GM19238 (cell line): ENCODE measurements around the gene DNAJC1.
A peak's percentile ranks its signal among the peaks of the same experiment; 100 is the strongest.

Experiments
- DNase-seq: peaks from one replicate; pipeline ENCODE4 v3.0.0; 2011; ENCODE audit warnings: low spot score; ENCODE audit not compliant: insufficient read length

DNAJC1 gene

GRCh38 chr10:21961847-21962246, 41.7 kb downstream of the DNAJC1 start:
- DNase-seq: no peak

DNA sequence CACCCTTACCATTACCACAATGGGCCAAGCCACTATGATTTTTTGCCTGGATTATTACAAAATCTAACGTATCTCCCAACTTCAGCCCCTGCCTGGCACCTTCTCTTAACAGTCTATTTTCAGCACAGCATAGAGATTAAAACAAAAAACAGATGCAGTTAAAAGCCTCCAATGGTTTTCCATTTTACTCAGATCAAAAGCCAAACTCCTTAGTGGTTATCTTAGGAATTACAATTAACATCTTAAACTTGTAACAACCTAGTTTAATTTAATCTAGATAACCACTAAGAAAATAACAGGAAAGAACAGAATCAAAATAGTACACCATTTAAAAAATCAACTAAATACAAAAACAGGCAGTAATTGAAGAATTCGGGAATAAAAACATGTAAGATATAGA, 43.5 kb downstream of the DNAJC1 start:
- DNase-seq: no peak

- no peak for DNase-seq
Observed at GRCh38 chr10:21954690-21955089, 48.8 kb downstream of the DNAJC1 start.

GRCh38 chr10:21954132-21954531, 49.4 kb downstream of the DNAJC1 start:
- no peak for DNase-seq

- peak; percentile 6 for DNase-seq
Observed at GRCh38 chr10:21953585-21954057, 49.9 kb downstream of the DNAJC1 start.

DNA sequence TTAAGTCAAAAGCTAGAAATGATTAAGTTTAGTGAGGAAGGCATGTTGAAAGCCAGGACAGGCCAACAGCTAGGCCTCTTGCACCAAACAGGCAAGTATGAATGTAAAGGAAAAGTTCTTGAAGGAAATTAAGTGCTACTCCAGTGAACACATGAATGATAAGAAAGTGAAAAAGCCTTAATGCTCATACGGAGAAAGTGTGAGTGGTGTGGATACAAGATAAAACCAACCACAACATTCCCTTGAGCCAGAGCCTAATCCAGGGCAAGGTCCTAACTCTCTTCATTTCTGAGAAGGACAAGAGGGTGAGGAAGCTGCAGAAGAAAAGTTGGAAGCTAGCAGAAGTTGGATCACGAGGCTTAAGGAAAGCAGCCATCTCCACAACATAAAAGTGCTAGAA, 53.0 kb downstream of the DNAJC1 start:
- no peak for DNase-seq

DNA sequence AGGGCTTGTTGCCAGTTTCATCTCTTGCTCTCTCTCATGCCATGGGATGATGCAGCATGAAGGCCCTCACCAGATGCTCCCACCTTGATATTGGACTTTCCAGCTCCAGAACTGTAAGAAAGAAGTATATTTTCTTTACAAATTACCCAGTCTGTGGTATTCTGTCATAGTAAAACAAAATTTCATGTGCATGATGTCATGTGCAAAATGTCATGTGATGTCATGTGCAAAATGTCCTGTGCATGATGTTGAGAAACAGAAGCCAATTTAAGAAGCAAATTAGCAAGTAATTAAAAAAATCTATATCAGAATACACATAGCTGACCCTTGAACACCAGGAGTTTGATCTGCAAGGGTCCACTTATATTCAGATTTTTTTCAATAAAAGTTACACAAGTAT, 56.6 kb downstream of the DNAJC1 start:
- no peak for DNase-seq

- no peak for DNase-seq
Observed at GRCh38 chr10:21944727-21945386, 58.7 kb downstream of the DNAJC1 start.

GRCh38 chr10:21943633-21944265, 59.8 kb downstream of the DNAJC1 start:
- no peak for DNase-seq

DNA sequence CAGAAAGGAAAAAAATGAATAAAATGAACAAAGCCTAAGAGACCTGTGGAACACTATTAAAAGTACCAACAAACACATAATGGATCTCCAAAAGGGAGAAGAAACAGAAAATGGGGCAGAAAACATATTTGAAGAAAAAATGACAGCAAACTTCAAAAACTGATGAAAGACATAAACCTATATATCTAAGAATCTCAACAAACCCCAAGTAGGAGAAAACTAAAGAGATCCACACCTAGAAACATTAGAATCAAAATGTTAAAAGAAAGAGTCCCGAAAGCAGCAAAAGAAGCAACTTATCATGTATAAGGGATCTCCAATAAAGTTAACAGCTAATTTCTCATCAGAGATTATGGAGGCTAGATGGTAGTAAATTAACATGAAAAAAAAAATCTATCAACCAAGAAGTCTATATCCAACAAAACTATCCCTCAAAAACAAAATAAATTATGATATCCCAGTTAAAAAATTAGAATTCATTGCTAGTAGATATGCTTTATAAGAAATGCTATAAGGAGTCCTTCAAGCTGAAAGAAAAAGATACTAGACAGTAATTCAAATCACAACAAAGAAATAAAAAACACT, 68.0 kb downstream of the DNAJC1 start:
- no peak for DNase-seq

DNA sequence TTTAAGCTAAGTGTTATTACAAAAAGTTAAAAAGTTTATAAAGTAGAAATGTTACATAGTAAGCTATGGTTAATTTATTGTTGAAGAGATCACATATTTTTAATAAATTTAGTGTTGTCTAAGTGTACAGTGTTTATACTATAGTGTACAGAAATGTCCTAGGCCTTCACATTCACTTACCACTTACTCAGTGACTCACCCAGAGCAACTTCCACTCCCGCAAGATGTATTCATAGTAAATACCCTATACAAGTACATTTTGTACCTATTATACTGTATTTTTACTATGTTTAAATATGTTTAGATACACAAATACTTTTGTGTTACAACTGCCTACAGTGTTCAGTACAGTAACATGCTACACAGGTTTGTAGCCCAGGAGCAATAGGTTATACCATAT, 69.2 kb downstream of the DNAJC1 start:
- DNase-seq: no peak

GRCh38 chr10:21929070-21929469, 74.5 kb downstream of the DNAJC1 start:
- no peak for DNase-seq

DNA sequence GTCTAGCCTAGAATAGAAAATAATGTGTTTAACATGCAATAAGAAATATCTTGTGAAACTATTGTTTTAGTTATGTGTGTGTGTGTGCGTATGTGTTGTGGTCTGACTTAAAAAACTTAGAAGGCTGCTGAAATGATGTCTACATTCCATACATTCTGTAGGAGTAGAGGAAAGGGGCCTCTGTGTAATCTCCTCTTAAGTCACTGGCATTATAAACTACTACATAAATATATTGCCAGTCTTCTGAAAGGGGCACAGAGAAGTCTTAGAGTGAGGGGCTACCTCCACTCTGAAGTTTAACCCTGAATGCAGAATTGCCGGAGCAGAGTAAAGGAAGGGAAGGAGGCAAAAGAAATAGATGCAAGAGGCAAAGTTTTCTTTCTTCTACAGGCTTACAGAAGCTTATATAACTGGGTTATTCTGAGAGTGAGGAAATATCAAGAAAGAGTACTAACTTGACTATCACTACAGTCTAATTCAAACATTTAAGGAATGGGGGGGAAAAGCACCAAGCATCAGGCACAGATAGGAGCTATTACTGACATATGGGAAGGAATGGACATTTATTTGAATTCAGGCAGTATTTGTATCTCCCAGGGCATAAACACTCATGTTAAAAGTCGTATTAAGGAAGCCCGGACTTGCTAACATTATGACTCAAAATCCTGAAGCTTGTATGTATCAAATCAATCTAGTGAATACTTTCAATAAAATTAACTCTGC, 75.7 kb downstream of the DNAJC1 start:
- no peak for DNase-seq

- DNase-seq: no peak
Observed at GRCh38 chr10:21926949-21927348, 76.6 kb downstream of the DNAJC1 start.

- no peak for DNase-seq
Observed at GRCh38 chr10:21926358-21926925, 77.1 kb downstream of the DNAJC1 start.

DNA sequence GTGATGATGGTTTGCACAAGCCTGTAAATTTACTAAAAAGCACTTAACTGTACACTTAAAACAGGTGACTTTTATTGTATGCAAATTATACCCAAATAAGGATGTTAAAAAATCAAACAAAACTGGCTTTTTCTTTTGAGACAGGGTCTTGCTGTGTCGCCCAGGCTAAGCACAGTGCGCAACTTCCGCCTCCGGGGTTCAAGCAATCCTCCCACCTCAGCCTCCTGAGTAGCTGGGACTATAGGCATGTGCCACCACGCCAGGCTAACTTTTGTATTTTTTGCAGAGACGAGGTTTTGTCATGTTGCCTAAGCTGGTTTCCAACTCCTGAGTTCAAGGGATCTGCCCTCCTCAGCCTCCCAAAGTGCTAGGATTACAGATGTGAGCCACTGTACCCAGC, 77.7 kb downstream of the DNAJC1 start:
- no peak for DNase-seq

- DNase-seq: no peak
Observed at GRCh38 chr10:21924511-21924910, 79.0 kb downstream of the DNAJC1 start.

DNA sequence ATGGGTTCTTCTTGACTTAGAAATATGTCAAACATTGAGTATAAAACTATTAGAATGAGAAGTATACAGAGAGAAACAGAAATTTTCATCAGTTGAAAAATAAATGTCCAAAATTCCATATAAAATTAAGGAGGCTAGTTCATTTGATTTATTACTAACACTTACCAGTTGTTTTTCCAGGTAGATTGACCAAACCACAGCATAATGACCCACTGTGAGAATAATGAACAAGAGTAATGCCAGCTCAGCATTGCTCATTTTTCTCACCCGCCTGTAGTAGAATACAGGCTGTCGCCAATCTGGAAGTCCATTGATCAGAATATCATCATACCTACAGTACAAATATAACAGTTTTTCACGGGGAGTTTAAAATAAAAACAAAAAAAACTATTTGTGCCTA, 82.9 kb downstream of the DNAJC1 start:
- DNase-seq: no peak

DNA sequence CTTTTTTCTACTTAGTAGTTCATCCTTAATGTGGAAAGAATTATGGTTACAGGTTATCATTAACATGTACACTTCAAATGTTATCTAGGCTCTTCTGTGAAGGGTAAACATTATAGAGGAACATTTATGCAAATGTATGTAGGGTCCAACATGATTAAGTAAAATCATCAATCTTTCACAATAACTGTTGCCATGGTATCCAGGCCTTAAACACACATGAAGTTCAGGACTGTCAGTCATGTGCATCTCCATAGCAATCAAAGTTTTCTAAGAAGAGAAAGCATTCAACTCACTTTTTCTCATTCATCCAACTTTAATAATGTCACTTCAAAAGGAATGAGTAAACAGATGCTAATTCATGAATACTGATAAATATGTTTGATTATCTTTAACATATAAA, 83.6 kb downstream of the DNAJC1 start:
- DNase-seq: no peak

- no peak for DNase-seq
Observed at GRCh38 chr10:21919117-21919516, 84.4 kb downstream of the DNAJC1 start.

- DNase-seq: no peak
Observed at GRCh38 chr10:21912625-21913024, 90.9 kb downstream of the DNAJC1 start.

GRCh38 chr10:21910798-21911197, 92.7 kb downstream of the DNAJC1 start:
- no peak for DNase-seq
